ENCODE data around the gene SIGLEC12. TPM values are rescaled to one million over a fixed set of nuclear protein-coding genes. Genes with fewer than 3 reads are reported as not detected.
"Not testable (repeated sequence)": the region's sequence is repeated elsewhere in the genome, so short reads cannot be mapped to it uniquely, and the experiment has no call there.

Gene SIGLEC12
- total RNA-seq, 1 experiment from 2014 or later, result not detected

- Histone ChIP-seq H3K4me1 (replicated peaks) (no peaks in the 10 kb centered on the region), H3K4me3 (no peak overlapping the region)
Observed at GRCh38 chr19:51509823-51510660, 8.4 kb upstream of the SIGLEC12 start.

GRCh38 chr19:51508059-51508733 lies 6.6 kb upstream of the SIGLEC12 start:
- Histone ChIP-seq H3K27ac (no peak overlapping the region), H3K27me3 (replicated peaks) (no peaks in the 10 kb centered on the region; the same call in 1 of the 2 replicates), H3K9me3 (replicated peaks) (no peaks in the 10 kb centered on the region; the same call in 1 of the 2 replicates), H3K4me1 (replicated peaks) (no peaks in the 10 kb centered on the region), H3K36me3 (no peaks in the 10 kb centered on the region), H3K4me3 (no peak overlapping the region)
- no peak for DNase-seq (ENCODE audit: low read depth in 1 of 2, low spot score in 2 of 2)

More at GRCh38 chr19:51509823-51510660, 8.4 kb upstream of the SIGLEC12 start:
- no peaks in the 10 kb centered on the region; the same call in 1 of the 2 replicates for H3K27me3 ChIP-seq (replicated peaks)
- H3K36me3 ChIP-seq, result no peaks in the 10 kb centered on the region
- H3K27ac ChIP-seq, result no peak overlapping the region
- no peak for DNase-seq (ENCODE audit: low read depth in 1 of 2, low spot score in 2 of 2)
- H3K9me3 ChIP-seq (replicated peaks), result no peaks in the 10 kb centered on the region

- Histone ChIP-seq H3K36me3 (no peaks in the 10 kb centered on the region), H3K4me1 (replicated peaks) (no peaks in the 10 kb centered on the region), H3K27me3 (replicated peaks) (no peaks in the 10 kb centered on the region; the same call in 1 of the 2 replicates), H3K4me3 (no peak overlapping the region), H3K27ac (no peak overlapping the region), H3K9me3 (replicated peaks) (no peaks in the 10 kb centered on the region; the same call in 1 of the 2 replicates)
- DNase-seq (ENCODE audit: low read depth in 1 of 2, low spot score in 2 of 2), result no peak
Observed at GRCh38 chr19:51507640-51508058, 6.0 kb upstream of the SIGLEC12 start.

GRCh38 chr19:51507192-51507591 lies 5.6 kb upstream of the SIGLEC12 start:
- H3K9me3 ChIP-seq (replicated peaks), result no peaks in the 10 kb centered on the region; the same call in 1 of the 2 replicates

GRCh38 chr19:51505904-51506303 lies 4.3 kb upstream of the SIGLEC12 start:
- Histone ChIP-seq H3K4me1 (replicated peaks) (no peaks in the 10 kb centered on the region), H3K4me3 (no peak overlapping the region), H3K27ac (no peak overlapping the region), H3K36me3 (no peaks in the 10 kb centered on the region), H3K9me3 (replicated peaks) (no peaks in the 10 kb centered on the region; the same call in 1 of the 2 replicates), H3K27me3 (replicated peaks) (no peaks in the 10 kb centered on the region)
- no peak for DNase-seq (ENCODE audit: low read depth in 1 of 2, low spot score in 2 of 2)

More at GRCh38 chr19:51507192-51507591, 5.6 kb upstream of the SIGLEC12 start:
- Histone ChIP-seq H3K27me3 (replicated peaks) (no peaks in the 10 kb centered on the region; the same call in 1 of the 2 replicates), H3K4me1 (replicated peaks) (no peaks in the 10 kb centered on the region), H3K36me3 (no peaks in the 10 kb centered on the region), H3K27ac (no peak overlapping the region), H3K4me3 (no peak overlapping the region)
- DNase-seq (ENCODE audit: low read depth in 1 of 2, low spot score in 2 of 2), result no peak

GRCh38 chr19:51503896-51504295 lies 2.3 kb upstream of the SIGLEC12 start:
- no peaks in the 10 kb centered on the region for H3K4me1 ChIP-seq (replicated peaks)
- no peak for DNase-seq (ENCODE audit: low read depth in 1 of 2, low spot score in 2 of 2)

GRCh38 chr19:51503286-51503817 lies 1.8 kb upstream of the SIGLEC12 start:
- H3K36me3 ChIP-seq, result no peaks in the 10 kb centered on the region
- no peak for DNase-seq (ENCODE audit: low read depth in 1 of 2, low spot score in 2 of 2)
- no peaks in the 10 kb centered on the region for H3K27me3 ChIP-seq (replicated peaks)
- no peak overlapping the region for H3K4me3 ChIP-seq
- no peaks in the 10 kb centered on the region for H3K4me1 ChIP-seq (replicated peaks)
- no peaks in the 10 kb centered on the region; the same call in 1 of the 2 replicates for H3K9me3 ChIP-seq (replicated peaks)
- H3K27ac ChIP-seq, result no peak overlapping the region

More at GRCh38 chr19:51503896-51504295, 2.3 kb upstream of the SIGLEC12 start:
- no peak overlapping the region for H3K27ac ChIP-seq
- no peaks in the 10 kb centered on the region for H3K36me3 ChIP-seq
- no peaks in the 10 kb centered on the region for H3K27me3 ChIP-seq (replicated peaks)
- no peaks in the 10 kb centered on the region; the same call in 1 of the 2 replicates for H3K9me3 ChIP-seq (replicated peaks)
- no peak overlapping the region for H3K4me3 ChIP-seq

GRCh38 chr19:51500931-51501330 lies 669 bp downstream of the SIGLEC12 start:
- H3K4me3 ChIP-seq; H3K27me3 ChIP-seq (replicated peaks); H3K27ac ChIP-seq; H3K9me3 ChIP-seq (replicated peaks); H3K4me1 ChIP-seq (replicated peaks); H3K36me3 ChIP-seq; DNase-seq (ENCODE audit: low read depth in 1 of 2, low spot score in 2 of 2): not testable (repeated sequence)

- DNase-seq (ENCODE audit: low read depth in 1 of 2, low spot score in 2 of 2), result no peak
- H3K4me1 ChIP-seq (replicated peaks), result no peaks in the 10 kb centered on the region
- H3K36me3 ChIP-seq, result no peaks in the 10 kb centered on the region
- H3K9me3 ChIP-seq (replicated peaks), result no peaks in the 10 kb centered on the region
- H3K27me3 ChIP-seq (replicated peaks), result no peaks in the 10 kb centered on the region
- H3K4me3 ChIP-seq, result no peak overlapping the region
- no peak overlapping the region for H3K27ac ChIP-seq
Observed at GRCh38 chr19:51497666-51498065, 3.9 kb downstream of the SIGLEC12 start.

- Histone ChIP-seq H3K4me3 (no peak overlapping the region), H3K27me3 (replicated peaks) (no peaks in the 10 kb centered on the region), H3K36me3 (no peaks in the 10 kb centered on the region), H3K27ac (no peak overlapping the region), H3K4me1 (replicated peaks) (no peaks in the 10 kb centered on the region), H3K9me3 (replicated peaks) (no peaks in the 10 kb centered on the region)
- no peak for DNase-seq (ENCODE audit: low read depth in 1 of 2, low spot score in 2 of 2)
Observed at GRCh38 chr19:51493776-51494175, 7.8 kb downstream of the SIGLEC12 start.

- Histone ChIP-seq H3K4me1 (replicated peaks) (no peaks in the 10 kb centered on the region), H3K27ac (no peak overlapping the region)
Observed at GRCh38 chr19:51491586-51491985, 10.0 kb downstream of the SIGLEC12 start.

GRCh38 chr19:51490676-51491075 lies 10.9 kb downstream of the SIGLEC12 start:
- Histone ChIP-seq H3K27ac (no peak overlapping the region), H3K9me3 (replicated peaks) (no peaks in the 10 kb centered on the region; the same call in 1 of the 2 replicates), H3K4me3 (no peak overlapping the region), H3K36me3 (no peaks in the 10 kb centered on the region), H3K27me3 (replicated peaks) (no peaks in the 10 kb centered on the region), H3K4me1 (replicated peaks) (no peaks in the 10 kb centered on the region)
- DNase-seq (ENCODE audit: low read depth in 1 of 2, low spot score in 2 of 2), result no peak

More at GRCh38 chr19:51491586-51491985, 10.0 kb downstream of the SIGLEC12 start:
- Histone ChIP-seq H3K4me3 (no peak overlapping the region), H3K27me3 (replicated peaks) (no peaks in the 10 kb centered on the region), H3K36me3 (no peaks in the 10 kb centered on the region), H3K9me3 (replicated peaks) (no peaks in the 10 kb centered on the region)
- DNase-seq (ENCODE audit: low read depth in 1 of 2, low spot score in 2 of 2), result no peak

GRCh38 chr19:51489113-51489512 lies 12.5 kb downstream of the SIGLEC12 start:
- Histone ChIP-seq H3K4me1 (replicated peaks) (no peaks in the 10 kb centered on the region), H3K27ac (no peak overlapping the region), H3K9me3 (replicated peaks) (no peaks in the 10 kb centered on the region; the same call in 1 of the 2 replicates), H3K27me3 (replicated peaks) (no peaks in the 10 kb centered on the region), H3K36me3 (no peaks in the 10 kb centered on the region), H3K4me3 (no peak overlapping the region)
- DNase-seq (ENCODE audit: low read depth in 1 of 2, low spot score in 2 of 2), result no peak
